Smooth muscle cell (in vitro differentiated cells): ENCODE data around the gene NAV3. TPM values are rescaled to one million over a fixed set of nuclear protein-coding genes. Genes with fewer than 3 reads are reported as not detected.

ENCODE experiments used
- DNase-seq: peaks from one replicate; lab custom pipeline; 2025; ENCODE audit not compliant: unreplicated experiment; lab: John Stamatoyannopoulos, UW
- H2AFZ ChIP-seq: fragments of 200-600 bp; sonication (generic); 2 replicates; pipeline ENCODE4 v1.6.0; 2016; ENCODE audit warnings: antibody characterized with exemption, low read depth, mild to moderate bottlenecking
- H3F3A ChIP-seq: fragments of 200-600 bp; sonication (generic); 2 replicates; pipeline ENCODE4 v1.6.0; 2017; ENCODE audit warnings: antibody characterized with exemption, low read depth
- H3K27ac ChIP-seq: fragments of 200-600 bp; sonication (generic); 2 replicates; pipeline ENCODE4 v1.5.1; 2016; ENCODE audit warnings: low read depth, mild to moderate bottlenecking
- H3K27me3 ChIP-seq: fragments of 200-600 bp; sonication (generic); 2 replicates; pipeline ENCODE4 v1.6.1; 2016; ENCODE audit warnings: low read depth, mild to moderate bottlenecking
- H3K36me3 ChIP-seq: fragments of 200-600 bp; sonication (generic); 2 replicates; pipeline ENCODE4 v1.5.1; 2016; ENCODE audit warnings: low read depth
- H3K4me1 ChIP-seq: fragments of 200-600 bp; sonication (generic); 2 replicates; pipeline ENCODE4 v1.5.1; 2016; ENCODE audit warnings: low read depth
- H3K4me2 ChIP-seq: fragments of 200-600 bp; sonication (generic); 2 replicates; pipeline ENCODE4 v1.6.0; 2016; ENCODE audit warnings: mild to moderate bottlenecking
- H3K4me3 ChIP-seq: fragments of 200-600 bp; sonication (generic); 2 replicates; pipeline ENCODE4 v1.5.1; 2016; ENCODE audit warnings: mild to moderate bottlenecking
- H3K79me2 ChIP-seq: fragments of 200-600 bp; sonication (generic); 2 replicates; pipeline ENCODE4 v1.6.0; 2016; ENCODE audit warnings: low read depth, mild to moderate bottlenecking
- H3K9ac ChIP-seq: fragments of 200-600 bp; sonication (generic); 2 replicates; pipeline ENCODE4 v1.6.0; 2016; ENCODE audit warnings: low read depth
- H3K9me3 ChIP-seq: fragments of 200-600 bp; sonication (generic); replicated peaks from 2 replicates; pipeline ENCODE4 v1.5.1; 2016; ENCODE audit warnings: low read depth
- H4K20me1 ChIP-seq: fragments of 200-600 bp; sonication (generic); 2 replicates; pipeline ENCODE4 v1.6.0; 2016; ENCODE audit warnings: low read depth
- WGBS: methylation state at CpG from one replicate; pipeline ENCODE4 v1.1.7; 2016; ENCODE audit warnings: low lambda C conversion rate; 5-methylcytosine and 5-hydroxymethylcytosine counted together
- polyA plus RNA-seq: library from polyadenylated mRNA; unstranded; fragments of >200 nt; fragmentation: Nextera tagmentation; extraction: Ambion mirVana; gene quantifications from 2 replicates; pipeline ENCODE4 v1.2.1, GENCODE V29; 2016
- total RNA-seq: library from RNA; depleted of rRNA; stranded (reverse); fragments of >200 nt; gene quantifications from 2 replicates; pipeline ENCODE4 v1.2.3, GENCODE V29; 2014
- TF ChIP-seq, protein P1 (sequence below): fragments of 200-600 bp; sonication (generic); IDR thresholded peaks from 2 replicates; pipeline ENCODE4 v1.5.1; 2017; ENCODE audit warnings: borderline replicate concordance, mild to moderate bottlenecking, antibody characterized with exemption; ENCODE audit not compliant: insufficient read depth, poor library complexity, severe bottlenecking

The NAV3 gene
- total and polyA plus RNA-seq, 2 experiments from 2014 or later: 8.0 to 31.0 TPM

DNA sequence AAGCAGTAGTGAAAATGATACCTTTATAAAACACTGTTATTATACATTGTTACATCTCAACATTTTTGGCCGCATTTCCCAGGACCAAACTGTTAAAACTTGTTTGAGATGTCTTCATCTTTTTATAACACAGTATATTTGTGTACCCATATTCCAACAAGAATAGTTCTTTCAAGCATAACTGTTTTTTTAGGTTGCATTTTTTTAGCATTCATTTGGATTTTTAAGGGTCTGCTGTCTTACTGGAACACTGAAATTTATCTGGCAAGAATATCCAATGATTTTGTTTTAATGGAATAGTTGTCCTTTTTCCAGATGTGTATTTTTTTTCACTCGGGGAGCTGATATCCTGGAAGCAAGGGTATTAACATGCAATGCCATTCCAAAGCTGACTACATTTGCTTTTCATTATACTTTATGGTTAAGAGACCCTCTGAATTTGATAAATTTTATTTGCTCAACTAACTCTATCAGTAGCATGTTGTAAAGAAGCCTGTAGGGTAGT is 8.9 kb upstream of the NAV3 start:
- no peaks in the 10 kb centered on the region for H4K20me1 ChIP-seq
- H3K27me3 ChIP-seq: peaks cover 6% of the 10 kb centered on the region
- no peak overlapping the region for H3K4me2 ChIP-seq
- no peak overlapping the region for H2AFZ ChIP-seq
- DNase-seq: no peak
- TF ChIP-seq, protein P1, sequence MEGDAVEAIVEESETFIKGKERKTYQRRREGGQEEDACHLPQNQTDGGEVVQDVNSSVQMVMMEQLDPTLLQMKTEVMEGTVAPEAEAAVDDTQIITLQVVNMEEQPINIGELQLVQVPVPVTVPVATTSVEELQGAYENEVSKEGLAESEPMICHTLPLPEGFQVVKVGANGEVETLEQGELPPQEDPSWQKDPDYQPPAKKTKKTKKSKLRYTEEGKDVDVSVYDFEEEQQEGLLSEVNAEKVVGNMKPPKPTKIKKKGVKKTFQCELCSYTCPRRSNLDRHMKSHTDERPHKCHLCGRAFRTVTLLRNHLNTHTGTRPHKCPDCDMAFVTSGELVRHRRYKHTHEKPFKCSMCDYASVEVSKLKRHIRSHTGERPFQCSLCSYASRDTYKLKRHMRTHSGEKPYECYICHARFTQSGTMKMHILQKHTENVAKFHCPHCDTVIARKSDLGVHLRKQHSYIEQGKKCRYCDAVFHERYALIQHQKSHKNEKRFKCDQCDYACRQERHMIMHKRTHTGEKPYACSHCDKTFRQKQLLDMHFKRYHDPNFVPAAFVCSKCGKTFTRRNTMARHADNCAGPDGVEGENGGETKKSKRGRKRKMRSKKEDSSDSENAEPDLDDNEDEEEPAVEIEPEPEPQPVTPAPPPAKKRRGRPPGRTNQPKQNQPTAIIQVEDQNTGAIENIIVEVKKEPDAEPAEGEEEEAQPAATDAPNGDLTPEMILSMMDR: no peak
- 62% methylated on average over 2 of the region's 2 CpGs for WGBS
- no peaks in the 10 kb centered on the region for H3K4me1 ChIP-seq
- no peaks in the 10 kb centered on the region for H3F3A ChIP-seq
- H3K9ac ChIP-seq: no peak overlapping the region
- H3K79me2 ChIP-seq: no peaks in the 10 kb centered on the region
- H3K9me3 ChIP-seq: no peaks in the 10 kb centered on the region
- no peaks in the 10 kb centered on the region for H3K36me3 ChIP-seq
- no peak overlapping the region for H3K27ac ChIP-seq
- H3K4me3 ChIP-seq: no peak overlapping the region

DNA sequence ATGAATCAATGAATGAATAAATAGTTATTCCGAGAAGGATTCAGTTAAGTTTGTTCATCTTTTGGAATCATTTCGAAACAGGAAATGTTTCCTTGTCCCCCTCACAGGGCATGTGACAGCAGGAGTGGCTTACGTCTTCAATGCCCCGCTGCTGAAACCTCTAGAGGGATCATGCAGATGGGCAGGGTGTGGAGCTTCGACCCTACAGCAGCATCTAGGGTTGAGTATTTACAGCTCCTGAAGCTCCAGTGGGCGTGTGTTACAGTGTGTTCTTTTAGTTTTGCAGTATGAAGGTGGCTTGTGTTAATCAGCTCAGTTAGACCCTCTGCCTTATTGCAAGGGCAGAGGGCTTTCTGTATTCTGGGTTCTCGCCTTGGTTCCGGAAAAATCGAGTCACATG is 2.6 kb downstream of the NAV3 start:
- TF ChIP-seq, protein P1: no peak
- 90% methylated on average over 9 of the region's 9 CpGs for WGBS
- no peak overlapping the region for H3K4me2 ChIP-seq
- H3K9ac ChIP-seq: no peak overlapping the region
- no peaks in the 10 kb centered on the region for H3K4me1 ChIP-seq
- H3K9me3 ChIP-seq: no peaks in the 10 kb centered on the region
- no peak for DNase-seq
- no peaks in the 10 kb centered on the region for H3K79me2 ChIP-seq
- no peak overlapping the region for H2AFZ ChIP-seq
- H3F3A ChIP-seq: no peaks in the 10 kb centered on the region
- no peak overlapping the region for H3K4me3 ChIP-seq
- no peaks in the 10 kb centered on the region for H3K27me3 ChIP-seq
- no peak overlapping the region for H3K27ac ChIP-seq
- H3K36me3 ChIP-seq: no peaks in the 10 kb centered on the region
- no peaks in the 10 kb centered on the region for H4K20me1 ChIP-seq

DNA sequence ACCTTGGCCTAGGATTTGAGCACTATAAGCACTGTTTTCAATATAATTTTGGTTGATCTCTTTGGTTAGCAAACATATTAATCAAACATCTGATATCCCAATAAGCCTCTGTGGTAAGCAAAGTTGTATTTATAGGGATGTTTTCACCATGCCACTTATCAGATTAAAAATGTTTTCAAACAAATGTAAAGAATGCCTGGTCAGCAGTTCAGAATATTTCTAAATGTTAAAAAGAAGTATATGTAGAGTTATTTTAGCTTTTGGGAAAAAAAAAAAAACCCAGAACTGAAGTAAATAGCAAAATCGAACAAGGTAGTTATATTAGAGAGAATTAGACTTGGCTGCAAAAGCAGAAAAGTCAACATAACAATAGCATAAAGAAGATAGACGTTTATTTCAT is 3.9 kb downstream of the NAV3 start:
- H4K20me1 ChIP-seq: no peaks in the 10 kb centered on the region
- H3K4me1 ChIP-seq: no peaks in the 10 kb centered on the region
- H3K4me3 ChIP-seq: no peak overlapping the region
- WGBS: 84% methylated on average over 2 of the region's 2 CpGs
- H3K27me3 ChIP-seq: no peaks in the 10 kb centered on the region
- no peak overlapping the region for H3K9ac ChIP-seq
- no peaks in the 10 kb centered on the region for H3K36me3 ChIP-seq
- H2AFZ ChIP-seq: no peak overlapping the region
- no peaks in the 10 kb centered on the region for H3F3A ChIP-seq
- TF ChIP-seq, protein P1: no peak
- no peak overlapping the region for H3K27ac ChIP-seq
- no peaks in the 10 kb centered on the region for H3K79me2 ChIP-seq
- H3K4me2 ChIP-seq: no peak overlapping the region
- no peaks in the 10 kb centered on the region for H3K9me3 ChIP-seq
- DNase-seq: no peak

DNA sequence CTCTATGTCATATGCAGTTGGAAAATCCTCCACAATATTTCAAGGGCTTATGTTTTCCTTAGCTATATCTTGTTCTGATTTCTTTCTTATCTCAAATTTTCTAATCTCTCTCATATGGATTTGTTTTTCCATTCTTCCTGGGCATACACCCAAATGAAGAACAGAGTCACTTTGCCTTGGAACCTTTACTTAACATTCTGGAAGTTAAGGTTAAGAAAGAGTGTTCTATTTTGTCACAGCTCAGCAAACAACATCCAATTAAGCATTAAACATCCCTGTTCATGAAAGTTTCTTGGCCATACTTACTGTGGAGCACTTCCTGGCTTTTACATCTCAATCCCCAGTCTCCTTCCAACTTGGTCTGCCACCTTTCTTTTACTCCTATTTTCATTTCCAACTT is 5.3 kb downstream of the NAV3 start:
- H3K9ac ChIP-seq: no peak overlapping the region
- TF ChIP-seq, protein P1: no peak
- no peaks in the 10 kb centered on the region for H3K27me3 ChIP-seq
- no peaks in the 10 kb centered on the region for H3K9me3 ChIP-seq
- no peaks in the 10 kb centered on the region for H3F3A ChIP-seq
- H3K79me2 ChIP-seq: no peaks in the 10 kb centered on the region
- no peak overlapping the region for H3K4me2 ChIP-seq
- H3K4me3 ChIP-seq: no peak overlapping the region
- no peak overlapping the region for H2AFZ ChIP-seq
- H3K4me1 ChIP-seq: no peaks in the 10 kb centered on the region
- no peaks in the 10 kb centered on the region for H4K20me1 ChIP-seq
- H3K36me3 ChIP-seq: no peaks in the 10 kb centered on the region
- H3K27ac ChIP-seq: no peak overlapping the region
- no peak for DNase-seq
